Heart left ventricle (tissue), 16 donors: ENCODE data around the gene PPARG. TPM values are rescaled to one million over a fixed set of nuclear protein-coding genes. Genes with fewer than 3 reads are reported as not detected.

ENCODE experiments used
- ATAC-seq, 4 donors: fragments of 200-7000 bp; cut with Tn5 transposase; one replicate each; pipeline ENCODE4 v1.9.1; 2020 to 2022; ENCODE audit warnings: moderate library complexity in 4 of 4, mild to moderate bottlenecking in 3 of 4, moderate number of reproducible peaks in 1 of 4
- DNase-seq, 5 donors: peaks; one replicate each; pipeline ENCODE4 v3.0.0-alpha.2; 2020
- H3K27ac ChIP-seq, 12 donors: fragments of 200-600 bp; sonication (generic) in 4 of 12; one replicate each; pipeline versions ENCODE4 v1.5.0 to v1.8.0; 2016 to 2022; ENCODE audit warnings: mild to moderate bottlenecking in 2 of 12
- H3K27me3 ChIP-seq, 9 donors: fragments of 200-600 bp; sonication (generic) in 2 of 9; one replicate each; pipeline versions ENCODE4 v1.5.1 to v1.8.0; 2016 to 2022; ENCODE audit warnings: mild to moderate bottlenecking in 3 of 9
- H3K36me3 ChIP-seq, 9 donors: fragments of 200-600 bp; sonication (generic) in 2 of 9; one replicate each; pipeline versions ENCODE4 v1.5.0 to v1.8.0; 2018 to 2022; ENCODE audit warnings: mild to moderate bottlenecking in 2 of 9
- H3K4me1 ChIP-seq, 12 donors: fragments of 200-600 bp; sonication (generic) in 4 of 12; one replicate each; pipeline versions ENCODE4 v1.5.0 to v1.8.0; 2016 to 2022; ENCODE audit warnings: mild to moderate bottlenecking in 3 of 12
- H3K4me3 ChIP-seq, 12 donors: fragments of 200-600 bp; sonication (generic) in 4 of 12; one replicate each; pipeline versions ENCODE4 v1.5.0 to v1.8.0; 2017 to 2022; ENCODE audit warnings: mild to moderate bottlenecking in 9 of 12, moderate library complexity in 4 of 12
- H3K9me3 ChIP-seq, 12 donors: fragments of 200-600 bp; sonication (generic) in 4 of 12; one replicate each; pipeline versions ENCODE4 v1.5.0 to v1.8.0; 2016 to 2022; ENCODE audit warnings: mild to moderate bottlenecking in 1 of 12
- POLR2A ChIP-seq, 2 donors: fragments of 450-650 bp; IDR thresholded peaks; one replicate each; pipeline ENCODE4 v1.6.1; 2017; ENCODE audit warnings: antibody characterized with exemption in 2 of 2, mild to moderate bottlenecking in 2 of 2, moderate library complexity in 2 of 2
- WGBS, 4 donors: extraction: QIAGEN DNeasy Blood & Tissue Kit in 2 of 4; methylation state at CpG; one replicate each; pipeline versions ENCODE4 v1.1.5 to v1.1.7; 2013 to 2018; 5-methylcytosine and 5-hydroxymethylcytosine counted together
- intact Hi-C, 10 donors: fragments of 100-400 bp; cut with DNase I; formaldehyde crosslinking; loops; one replicate each; pipeline versions ENCODE4 v1.11.1 to v1.14.2; 2022
- polyA plus RNA-seq, 2 donors: library from polyadenylated mRNA; stranded (reverse); fragments of 200-250 nt; gene quantifications; one replicate each; pipeline ENCODE4 v1.2.3, GENCODE V29; 2013
- total RNA-seq, 9 donors: library from RNA; depleted of rRNA in 2 of 9; stranded (reverse); fragments of >200 nt in 2 of 9; fragmentation: NEBNext Ultra II Directional in 3 of 9; extraction: Animal tissue kit (Norgen Biotek cat#: 25700) in 3 of 9; gene quantifications; one replicate each; pipeline versions ENCODE4 v1.1.0 to v1.2.4, GENCODE V29; 2016 to 2023
- TF ChIP-seq, protein P1 (sequence below), 12 donors: fragments of 200-600 bp; sonication (generic) in 4 of 12; IDR thresholded peaks; one replicate each; pipeline versions ENCODE4 v1.5.0 to v1.8.0; 2018 to 2022; ENCODE audit warnings: antibody characterized with exemption in 12 of 12, mild to moderate bottlenecking in 5 of 12
- donor health status: ischemic (EF 13 %, LVEDD 7.1; RV severe dilation, severe dysfunction).
- donor health status: healthy with polysubstance abuse.
- donor health status: DM: no; HTN: yes; CAD: no.
- donor health status: DM: no; HTN: no; CAD: no.
- donor health status: ischemic (EF 25% LVEDD 6.9; RV normal size, moderate dysfunction).
- donor health status: ischemic (EF 25% LVEDD 5.7; RV mildly dilated, moderate dysfunction).
- donor health status: healthy.
- donor health status: DM: yes; HTN: yes; CAD: no.
- donor health status: ischemic (EF 35%, LVEDD 5.7; RV mildly dilated, moderate dysfunction).
- donor health status: nonischemic (EF 11% LVEDD 7.7; RV severe dilation, severe dysfunction).
- donor health status: DM: yes; HTN: yes; CAD: no.
- donor health status: PGD.
- donor health status: ischemic (EF 29% LVEDD 5.4; RV normal size, mild dysfunction).
- donor health status: nonischemic (EF 23%, LVEDD 6.1; RV moderate dilation, normal function).

PPARG gene
- total and polyA plus RNA-seq, 11 donors = 8.9 to 30.3 (median 20.0) TPM

DNA sequence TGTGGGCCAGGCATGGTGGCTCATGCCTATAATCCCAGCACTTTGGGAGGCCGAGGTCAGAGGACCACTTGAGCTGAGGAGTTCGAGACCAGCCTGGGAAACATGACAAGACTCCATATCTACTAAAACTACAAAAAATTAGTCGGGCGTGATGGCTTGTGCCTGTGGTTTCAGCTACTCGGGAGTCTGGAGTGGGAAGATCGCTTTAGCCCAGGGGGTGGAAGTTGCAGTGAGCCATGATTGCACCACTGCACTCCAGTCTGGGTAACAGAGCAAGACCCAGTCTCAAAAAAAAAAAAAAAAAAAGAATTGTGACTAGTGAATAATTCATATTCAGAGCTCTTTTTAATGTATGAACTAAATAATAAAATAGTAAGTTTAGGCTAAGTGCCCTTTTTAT, 107.6 kb downstream of the PPARG start:
- Histone ChIP-seq H3K9me3 (no peaks in the 10 kb centered on the region), H3K36me3 (peaks cover 0 to 9% (median 0%) of the 10 kb centered on the region in 9 donors), H3K4me1 (peaks cover 0 to 64% (median 0%) of the 10 kb centered on the region in 12 donors), H3K4me3 (no peak overlapping the region), H3K27me3 (no peaks in the 10 kb centered on the region), H3K27ac (no peak overlapping the region)
- 80 to 94% (median 90%) methylated on average over 6 of the region's 6 CpGs for whole genome bisulfite sequencing, 4 donors
- TF ChIP-seq, protein P1, sequence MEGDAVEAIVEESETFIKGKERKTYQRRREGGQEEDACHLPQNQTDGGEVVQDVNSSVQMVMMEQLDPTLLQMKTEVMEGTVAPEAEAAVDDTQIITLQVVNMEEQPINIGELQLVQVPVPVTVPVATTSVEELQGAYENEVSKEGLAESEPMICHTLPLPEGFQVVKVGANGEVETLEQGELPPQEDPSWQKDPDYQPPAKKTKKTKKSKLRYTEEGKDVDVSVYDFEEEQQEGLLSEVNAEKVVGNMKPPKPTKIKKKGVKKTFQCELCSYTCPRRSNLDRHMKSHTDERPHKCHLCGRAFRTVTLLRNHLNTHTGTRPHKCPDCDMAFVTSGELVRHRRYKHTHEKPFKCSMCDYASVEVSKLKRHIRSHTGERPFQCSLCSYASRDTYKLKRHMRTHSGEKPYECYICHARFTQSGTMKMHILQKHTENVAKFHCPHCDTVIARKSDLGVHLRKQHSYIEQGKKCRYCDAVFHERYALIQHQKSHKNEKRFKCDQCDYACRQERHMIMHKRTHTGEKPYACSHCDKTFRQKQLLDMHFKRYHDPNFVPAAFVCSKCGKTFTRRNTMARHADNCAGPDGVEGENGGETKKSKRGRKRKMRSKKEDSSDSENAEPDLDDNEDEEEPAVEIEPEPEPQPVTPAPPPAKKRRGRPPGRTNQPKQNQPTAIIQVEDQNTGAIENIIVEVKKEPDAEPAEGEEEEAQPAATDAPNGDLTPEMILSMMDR (IDR thresholded peaks at IDR 0.05) = no peak
- no peak for TF ChIP-seq POLR2A (IDR thresholded peaks at IDR 0.05)
- intact Hi-C loops = no loop called here
- DNase-seq (no peak), ATAC-seq (no peak)

DNA sequence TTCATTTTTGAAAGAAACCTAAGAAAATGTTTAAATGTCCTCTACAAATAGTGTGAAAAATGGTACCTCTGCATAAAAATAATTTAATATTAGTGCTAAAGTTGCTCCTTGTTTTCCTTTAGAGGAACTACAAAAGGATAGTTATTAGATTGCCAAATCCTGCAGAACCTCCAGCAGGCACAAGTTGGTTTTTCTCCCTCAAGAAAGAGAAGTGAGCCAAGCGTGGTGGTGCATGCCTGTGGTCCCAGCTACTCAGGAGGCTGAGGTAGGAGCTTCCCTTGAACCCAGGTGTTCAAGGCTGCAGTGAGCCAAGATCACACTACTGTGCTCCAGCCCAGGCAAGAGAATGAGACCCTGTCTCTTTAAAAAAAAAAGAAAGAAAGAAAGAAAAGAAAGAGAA, 110.4 kb downstream of the PPARG start:
- peaks cover 0 to 55% (median 0%) of the 10 kb centered on the region in 12 donors for H3K4me1 ChIP-seq
- DNase-seq (no peak), ATAC-seq (no peak)
- intact Hi-C loops = no loop called here
- H3K4me3 ChIP-seq = no peak overlapping the region
- 82 to 91% (median 88%) methylated on average over 1 of the region's 1 CpG for WGBS, 4 donors
- H3K36me3 ChIP-seq = no peaks in the 10 kb centered on the region
- no peaks in the 10 kb centered on the region for H3K9me3 ChIP-seq
- no peaks in the 10 kb centered on the region for H3K27me3 ChIP-seq
- no peak for TF ChIP-seq POLR2A (IDR thresholded peaks at IDR 0.05)
- TF ChIP-seq, protein P1 (IDR thresholded peaks at IDR 0.05) = no peak
- no peak overlapping the region for H3K27ac ChIP-seq

DNA sequence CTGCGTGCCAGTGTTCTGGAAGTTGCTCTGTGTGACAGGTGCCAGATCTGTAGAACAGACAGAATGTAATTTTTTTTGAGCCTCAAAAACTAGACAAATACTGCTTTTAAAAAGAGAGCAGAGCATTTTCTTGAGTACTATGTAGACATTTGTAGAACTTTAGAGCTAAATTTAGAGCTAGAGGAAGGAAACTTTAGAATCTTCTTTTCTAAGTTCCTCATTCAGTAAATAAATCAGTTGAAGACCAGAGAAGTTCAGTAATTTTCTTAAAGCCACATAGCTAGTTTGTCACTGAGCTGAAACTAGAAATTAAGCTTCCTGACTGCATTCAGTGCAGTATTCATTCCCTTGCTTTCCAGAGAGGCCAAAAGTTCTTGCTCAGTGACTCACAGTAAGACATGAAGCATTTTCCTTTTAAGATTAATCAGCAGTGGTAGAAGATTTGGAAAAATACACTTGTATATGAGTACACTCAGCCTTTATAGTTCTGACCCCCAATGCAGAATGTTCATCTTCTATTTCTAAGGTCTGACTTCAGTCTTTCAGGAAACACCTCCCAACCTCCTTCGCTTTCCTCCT, 111.8 kb downstream of the PPARG start:
- no peak overlapping the region for H3K4me3 ChIP-seq
- intact Hi-C loops = no loop called here
- H3K4me1 ChIP-seq = peaks cover 0 to 49% (median 0%) of the 10 kb centered on the region in 12 donors
- ATAC-seq (no peak), DNase-seq (no peak)
- peak overlapping the region in 1 of 12 donors; percentile 12 for H3K27ac ChIP-seq
- H3K9me3 ChIP-seq = peaks cover 0 to 7% (median 0%) of the 10 kb centered on the region in 12 donors
- no peaks in the 10 kb centered on the region for H3K36me3 ChIP-seq
- 77 to 89% (median 82%) methylated on average over 2 of the region's 2 CpGs for WGBS, 4 donors
- no peak for TF ChIP-seq POLR2A (IDR thresholded peaks at IDR 0.05)
- TF ChIP-seq, protein P1 (IDR thresholded peaks at IDR 0.05) = no peak
- H3K27me3 ChIP-seq = no peaks in the 10 kb centered on the region

DNA sequence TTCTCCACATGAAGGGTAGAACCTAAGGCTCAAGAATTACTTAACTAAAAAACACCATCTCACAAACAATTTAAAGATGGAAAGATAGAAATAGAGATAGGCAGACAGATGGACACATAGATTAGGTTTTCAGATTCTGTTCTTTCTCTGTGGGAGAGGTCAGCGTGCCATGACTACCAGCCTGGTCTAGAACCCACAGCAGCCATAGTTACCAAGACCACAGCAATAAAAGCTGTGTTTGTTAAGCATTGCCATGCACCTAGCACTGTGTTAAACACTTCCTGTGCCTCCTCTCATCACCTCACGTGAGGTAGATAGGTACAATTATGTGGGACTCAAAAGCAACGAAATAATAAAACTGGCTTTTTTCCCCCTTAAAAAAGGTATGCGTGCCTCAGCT, 112.3 kb downstream of the PPARG start:
- TF ChIP-seq, protein P1 (IDR thresholded peaks at IDR 0.05) = no peak
- TF ChIP-seq POLR2A (IDR thresholded peaks at IDR 0.05) = no peak
- no peaks in the 10 kb centered on the region for H3K27me3 ChIP-seq
- WGBS, 4 donors = 92 to 95% (median 94%) methylated on average over 4 of the region's 4 CpGs
- peaks cover 0 to 7% (median 0%) of the 10 kb centered on the region in 12 donors for H3K9me3 ChIP-seq
- H3K36me3 ChIP-seq = no peaks in the 10 kb centered on the region
- no peak overlapping the region for H3K4me3 ChIP-seq
- ATAC-seq (no peak), DNase-seq (no peak)
- H3K27ac ChIP-seq = no peak overlapping the region
- peaks cover 0 to 51% (median 2%) of the 10 kb centered on the region in 12 donors for H3K4me1 ChIP-seq
- intact Hi-C loops = no loop called here
